K562 (cell line): ENCODE results near the gene MLIP. TPM values are rescaled to one million over a fixed set of nuclear protein-coding genes. Genes with fewer than 3 reads are reported as not detected.

Experiments
- ATAC-seq: fragments of 200-7000 bp; cut with Tn5 transposase; 3 replicates; pipeline ENCODE4 v1.9.1; 2020; ENCODE audit warnings: moderate library complexity
- BruUV-seq: library from RNA; stranded (reverse); fragments of 400-500 nt; replicated peaks from 2 replicates; lab custom pipeline; 2021; lab: Mats Ljungman, UMichigan
- CTCF ChIA-PET: fragments of 300-600 bp; formaldehyde crosslinking; extraction: SDS; loops from one replicate; lab custom pipeline; 2021; ENCODE audit warnings: low intra/inter-chr PET ratio; lab: Yijun Ruan, JAX
- POLR2A ChIA-PET: fragments of 300-600, 350-650 bp; sonication (Branson Sonifier 250); formaldehyde crosslinking; extraction: SDS; loops from one replicate; lab custom pipeline; 2021; ENCODE audit warnings: antibody characterized with exemption, inconsistent platforms; lab: Yijun Ruan, JAX
- DNase-seq, 4 experiments: peaks; one replicate each; pipeline versions ENCODE4 v3.0.0 to v3.0.0-alpha.2; 2011 to 2018; ENCODE audit warnings: low spot score in 3 of 4, mixed read lengths in 3 of 4; ENCODE audit errors: extremely low read depth in 1 of 4
- FAIRE-seq: peaks from 2 replicates; lab custom pipeline; 2011; peaks lifted over from hg19 to GRCh38; lab: Jason Lieb, UNC
- H2AFZ ChIP-seq: 2 replicates; pipeline ENCODE4 v1.6.0; 2011; ENCODE audit warnings: low read depth, low read length, control low read depth, inconsistent platforms
- H3K27ac ChIP-seq: fragments of 200-600 bp; 3 replicates; pipeline ENCODE4 v1.8.0; 2011; ENCODE audit warnings: low read depth, mild to moderate bottlenecking, control low read depth, inconsistent platforms, low read length, moderate library complexity, mixed read lengths; ENCODE audit errors: extremely low read depth
- H3K27me3 ChIP-seq, 2 experiments: fragments of 300-600 bp in 1 of 2; 2 replicates in 1 of 2; 3 replicates in 1 of 2; pipeline versions ENCODE4 v1.6.0 to v1.8.0; 2011; ENCODE audit warnings: inconsistent platforms in 2 of 2, low read length in 2 of 2, mild to moderate bottlenecking in 1 of 2, mixed read lengths in 1 of 2, moderate library complexity in 1 of 2; ENCODE audit not compliant: control insufficient read depth in 2 of 2, insufficient read depth in 2 of 2
- H3K36me3 ChIP-seq: fragments of 300-600 bp; 3 replicates; pipeline ENCODE4 v1.8.0; 2011; ENCODE audit warnings: mild to moderate bottlenecking, low read length, inconsistent platforms; ENCODE audit not compliant: control insufficient read depth, insufficient read depth
- H3K4me1 ChIP-seq, 2 experiments: fragments of 200-600 bp in 1 of 2; replicated peaks in 1 of 2; 2 replicates in 1 of 2; 3 replicates in 1 of 2; pipeline versions ENCODE4 v1.5.1 to v1.8.0; 2011; ENCODE audit warnings: inconsistent platforms in 2 of 2, low read length in 2 of 2, mild to moderate bottlenecking in 1 of 2, mixed read lengths in 1 of 2, moderate library complexity in 1 of 2; ENCODE audit not compliant: control insufficient read depth in 2 of 2, insufficient read depth in 2 of 2
- H3K4me2 ChIP-seq: 2 replicates; pipeline ENCODE4 v1.6.1; 2011; ENCODE audit warnings: low read length, control low read depth, inconsistent platforms, mixed read lengths; ENCODE audit not compliant: insufficient read depth
- H3K4me3 ChIP-seq: fragments of 200-600 bp; sonication (generic), shearing (Covaris generic); 2 replicates; pipeline ENCODE4 v1.5.1; 2016; ENCODE audit warnings: control low read depth, inconsistent platforms
- H3K79me2 ChIP-seq: fragments of 200-600 bp; 3 replicates; pipeline ENCODE4 v1.8.0; 2011; ENCODE audit warnings: low read length, inconsistent platforms; ENCODE audit not compliant: control insufficient read depth, insufficient read depth
- H3K9ac ChIP-seq, 2 experiments: 2 replicates each; pipeline versions ENCODE4 v1.6.0 to v1.6.1; 2011; ENCODE audit warnings: low read depth in 2 of 2, low read length in 2 of 2, control low read depth in 1 of 2, inconsistent platforms in 1 of 2, mild to moderate bottlenecking in 1 of 2, mixed read lengths in 1 of 2; ENCODE audit not compliant: insufficient read depth in 1 of 2
- H3K9me1 ChIP-seq: one replicate; pipeline ENCODE4 v1.6.0; 2011; ENCODE audit warnings: inconsistent platforms, mild to moderate bottlenecking, low read length, moderate library complexity; ENCODE audit not compliant: control insufficient read depth, insufficient read depth
- H3K9me3 ChIP-seq: replicated peaks from 2 replicates; pipeline ENCODE4 v1.5.1; 2011; ENCODE audit warnings: low read depth, low read length, inconsistent platforms; ENCODE audit not compliant: control insufficient read depth, insufficient read depth
- H4K20me1 ChIP-seq: replicated peaks from 2 replicates; pipeline ENCODE4 v1.6.1; 2011; ENCODE audit warnings: low read length, inconsistent platforms, mixed read lengths; ENCODE audit not compliant: control insufficient read depth, insufficient read depth
- EP300 ChIP-seq: IDR thresholded peaks from 2 replicates; pipeline ENCODE4 v1.6.1; 2012; ENCODE audit warnings: low read length, improper control_type of control experiment
- RBBP5 ChIP-seq: fragments of 200-600 bp; sonication (generic); IDR thresholded peaks from 2 replicates; pipeline ENCODE4 v1.6.1; 2012; ENCODE audit warnings: borderline replicate concordance, mild to moderate bottlenecking, low read length, control low read depth, inconsistent platforms; ENCODE audit not compliant: insufficient read depth, poor library complexity, severe bottlenecking
- SIN3B ChIP-seq: fragments of 450-650 bp; IDR thresholded peaks from 2 replicates; pipeline ENCODE4 v1.6.1; 2017; ENCODE audit warnings: low read depth, mild to moderate bottlenecking, moderate library complexity
- ZNF316 ChIP-seq: fragments of 450-650 bp; IDR thresholded peaks from 2 replicates; pipeline ENCODE4 v1.6.1; 2016
- ZNF76 ChIP-seq: fragments of 250-450 bp; sonication (Bioruptor Pico); IDR thresholded peaks from 2 replicates; pipeline ENCODE4 v1.4.0; 2020; ENCODE audit warnings: mild to moderate bottlenecking, moderate library complexity, borderline replicate concordance
- WGBS: fragments of 100-300 bp; shearing (Covaris generic); methylation state at CpG from one replicate; pipeline ENCODE4 v1.1.6; 2016; ENCODE audit warnings: low coverage, mixed read lengths; ENCODE audit not compliant: insufficient coverage; ENCODE audit errors: missing lambda C conversion rate; 5-methylcytosine and 5-hydroxymethylcytosine counted together
- in situ Hi-C: fragments of 300-500 bp; cut with MboI; formaldehyde crosslinking; loops from 4 replicates; pipeline ENCODE4 v1.15.0; 2018; ENCODE audit warnings: inconsistent platforms, mixed read lengths
- intact Hi-C: fragments of 100-400 bp; cut with micrococcal nuclease; formaldehyde crosslinking; loops from 2 replicates; pipeline ENCODE4 v1.14.2; 2022
- polyA plus RNA-seq, 8 experiments: library from polyadenylated mRNA; depleted of rRNA in 4 of 8; stranded (reverse) in 5 of 8; unstranded in 3 of 8; fragments of >200 nt; fragmentation: Nextera tagmentation in 2 of 8; fragmentation: Illumina TruSeq in 1 of 8; extraction: Ambion mirVana in 2 of 8; extraction: Trizol in 1 of 8; gene quantifications; 2 replicates each; pipeline versions ENCODE4 v1.2.1 to v1.2.3, GENCODE V29; 2011 to 2014; ENCODE audit warnings: inconsistent platforms in 1 of 8, missing spikeins in 1 of 8
- total RNA-seq, 7 experiments: library from RNA; depleted of rRNA in 6 of 7; stranded (reverse); fragments of >200 nt in 6 of 7; fragmentation: Illumina TruSeq in 2 of 7; extraction: Trizol in 2 of 7; gene quantifications; 2 replicates each; pipeline versions ENCODE4 v1.2.1 to v1.2.3, GENCODE V29; 2011 to 2021; ENCODE audit warnings: low replicate concordance in 1 of 7

The MLIP gene
- total and polyA plus RNA-seq, 9 of the 15 experiments (the other 6 are each of a cell fraction or from before 2014, with no cell fraction given): not detected

DNA sequence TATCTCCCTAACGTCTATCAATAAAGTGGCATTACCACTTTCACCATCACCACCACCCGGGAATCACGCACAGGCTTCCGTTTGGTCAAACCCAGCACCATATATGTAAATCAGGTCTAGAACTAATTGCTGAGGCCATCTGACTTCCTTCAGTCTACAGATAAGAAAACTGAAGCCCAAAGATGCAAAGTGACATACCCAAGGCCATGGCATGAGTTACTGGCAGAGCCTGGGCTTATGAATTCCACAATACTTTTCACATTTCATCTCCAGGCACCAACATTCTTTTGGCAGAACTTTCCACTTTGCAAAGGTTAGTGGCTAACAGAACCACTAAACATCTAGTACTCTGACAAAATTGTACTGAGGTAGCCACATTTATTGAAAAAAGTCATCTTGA lies 132.5 kb downstream of the MLIP start:
- H3K4me2 ChIP-seq: no peak overlapping the region
- H3K4me3 ChIP-seq: no peak overlapping the region
- H3K9me3 ChIP-seq: no peaks in the 10 kb centered on the region
- BruUV-seq: no TSS peak
- intact Hi-C loops: no loop called here
- no peaks in the 10 kb centered on the region for H3K79me2 ChIP-seq
- H3K9me1 ChIP-seq: no peaks in the 10 kb centered on the region
- POLR2A ChIA-PET: no interaction called here
- DNase-seq (no peak), ATAC-seq (no peak), FAIRE-seq (no peak)
- no peaks in the 10 kb centered on the region for H3K36me3 ChIP-seq
- in situ Hi-C loops: no loop called here
- WGBS: 0% methylated on average over 4 of the region's 4 CpGs
- CTCF ChIA-PET: no interaction called here
- H2AFZ ChIP-seq: no peak overlapping the region
- H4K20me1 ChIP-seq: no peaks in the 10 kb centered on the region
- H3K9ac ChIP-seq: no peak overlapping the region
- no peaks in the 10 kb centered on the region for H3K4me1 ChIP-seq
- H3K27ac ChIP-seq: no peak overlapping the region
- no peaks in the 10 kb centered on the region for H3K27me3 ChIP-seq
- no peak for TF ChIP-seq RBBP5
- TF ChIP-seq ZNF76: no peak
- no peak for TF ChIP-seq ZNF316

DNA sequence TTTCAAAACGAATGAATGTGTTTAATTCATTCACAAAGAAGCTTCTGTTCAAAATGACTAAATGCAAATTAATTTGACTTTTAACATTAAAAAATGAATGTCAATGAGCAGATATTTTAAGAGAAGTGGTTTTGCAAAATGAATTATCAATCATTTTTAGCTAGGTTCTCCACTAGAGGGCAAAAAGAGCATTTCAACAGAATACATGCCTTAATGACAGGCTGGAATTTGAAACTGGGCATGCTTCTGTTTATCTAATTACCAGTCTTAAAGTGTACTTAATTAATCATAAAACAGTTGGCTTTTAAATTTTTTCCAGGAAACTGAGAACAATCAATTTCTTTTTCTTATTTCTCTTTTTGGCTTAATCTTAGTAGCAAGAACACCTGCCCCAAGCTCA lies 133.2 kb downstream of the MLIP start:
- Histone ChIP-seq H3K27me3 (no peaks in the 10 kb centered on the region), H3K79me2 (no peaks in the 10 kb centered on the region), H3K9ac (no peak overlapping the region), H3K9me3 (no peaks in the 10 kb centered on the region), H3K4me1 (no peaks in the 10 kb centered on the region), H3K27ac (no peak overlapping the region), H3K9me1 (no peaks in the 10 kb centered on the region), H3K4me2 (no peak overlapping the region), H3K4me3 (no peak overlapping the region), H4K20me1 (no peaks in the 10 kb centered on the region), H3K36me3 (no peaks in the 10 kb centered on the region), H2AFZ (no peak overlapping the region)
- intact Hi-C loops (no loop called here), in situ Hi-C loops (no loop called here)
- ChIA-PET CTCF (no interaction called here), POLR2A (no interaction called here)
- BruUV-seq: no TSS peak
- no peak for DNase-seq
- no peak for ATAC-seq
- TF ChIP-seq SIN3B (no peak), EP300 (no peak)
- 0% methylated on average over 1 of the region's 1 CpG for WGBS
- no peak for FAIRE-seq
